Keratinocyte (primary cell): ENCODE data around the gene MLPH. TPM values are rescaled to one million over a fixed set of nuclear protein-coding genes. Genes with fewer than 3 reads are reported as not detected.

Source experiments
- DNase-seq: peaks from one replicate; pipeline ENCODE4 v3.0.0-alpha.2; 2011; ENCODE audit warnings: low read depth, missing footprints, low spot score
- FAIRE-seq: peaks from 2 replicates; lab custom pipeline; 2011; peaks lifted over from hg19 to GRCh38; lab: Jason Lieb, UNC
- H2AFZ ChIP-seq: 2 replicates; pipeline ENCODE4 v1.6.0; 2012; ENCODE audit warnings: low read length, control low read depth, inconsistent platforms; ENCODE audit not compliant: control insufficient read depth
- H3K27ac ChIP-seq: 2 replicates; pipeline ENCODE4 v1.5.1; 2011; ENCODE audit warnings: low read length; ENCODE audit not compliant: control insufficient read depth, insufficient read depth
- H3K27me3 ChIP-seq: 3 replicates; pipeline ENCODE4 v1.6.0; 2011; ENCODE audit warnings: low read length; ENCODE audit not compliant: control insufficient read depth, insufficient read depth; ENCODE audit errors: extremely low read depth
- H3K36me3 ChIP-seq, 2 experiments: 2 replicates in 1 of 2; 3 replicates in 1 of 2; pipeline ENCODE4 v1.5.1; 2011; ENCODE audit warnings: low read length in 2 of 2, mild to moderate bottlenecking in 1 of 2; ENCODE audit not compliant: control insufficient read depth in 2 of 2, insufficient read depth in 2 of 2; ENCODE audit errors: extremely low read depth in 1 of 2
- H3K4me1 ChIP-seq: 3 replicates; pipeline ENCODE4 v1.5.1; 2011; ENCODE audit warnings: low read length; ENCODE audit not compliant: control insufficient read depth, insufficient read depth; ENCODE audit errors: extremely low read depth
- H3K4me2 ChIP-seq: 3 replicates; pipeline ENCODE4 v1.6.0; 2011; ENCODE audit warnings: low read depth, low read length; ENCODE audit not compliant: control insufficient read depth, insufficient read depth; ENCODE audit errors: extremely low read depth
- H3K4me3 ChIP-seq, 3 experiments: fragments of 200-600 bp in 1 of 3; sonication (generic) in 1 of 3; 2 replicates in 2 of 3; 3 replicates in 1 of 3; pipeline ENCODE4 v1.5.1; 2011 to 2016; ENCODE audit warnings: low read length in 3 of 3, mild to moderate bottlenecking in 3 of 3, control low read depth in 2 of 3, inconsistent platforms in 1 of 3, low read depth in 1 of 3, mixed read lengths in 1 of 3, mixed run types in 1 of 3, moderate library complexity in 1 of 3; ENCODE audit not compliant: control insufficient read depth in 2 of 3, insufficient read depth in 2 of 3; ENCODE audit errors: extremely low read depth in 1 of 3
- H3K79me2 ChIP-seq: 2 replicates; pipeline ENCODE4 v1.6.0; 2012; ENCODE audit warnings: low read length; ENCODE audit not compliant: control insufficient read depth, insufficient read depth
- H3K9ac ChIP-seq: 3 replicates; pipeline ENCODE4 v1.6.0; 2011; ENCODE audit warnings: low read length; ENCODE audit not compliant: control insufficient read depth, insufficient read depth; ENCODE audit errors: extremely low read depth
- H3K9me1 ChIP-seq: 3 replicates; pipeline ENCODE4 v1.6.0; 2011; ENCODE audit warnings: low read length; ENCODE audit not compliant: control insufficient read depth, insufficient read depth; ENCODE audit errors: extremely low read depth
- H3K9me3 ChIP-seq: 2 replicates; pipeline ENCODE4 v1.5.1; 2012; ENCODE audit warnings: low read depth, low read length; ENCODE audit not compliant: control insufficient read depth
- H4K20me1 ChIP-seq: 3 replicates; pipeline ENCODE4 v1.6.0; 2011; ENCODE audit warnings: low read length; ENCODE audit not compliant: control insufficient read depth, insufficient read depth; ENCODE audit errors: extremely low read depth
- EZH2 ChIP-seq: IDR thresholded peaks from one replicate; pipeline ENCODE4 v1.6.1; 2012; ENCODE audit warnings: inconsistent platforms, mild to moderate bottlenecking, low read length, moderate library complexity
- dilution Hi-C: fragments of 300-500 bp; cut with MboI; formaldehyde crosslinking; loops from one replicate; pipeline ENCODE4 v1.7.0; 2020; ENCODE audit warnings: low sequenced_read_pairs; ENCODE audit not compliant: extremely low pct_ligation_motif_present
- polyA plus RNA-seq, 5 experiments: library from polyadenylated mRNA; depleted of rRNA in 3 of 5; stranded (reverse) in 3 of 5; stranded (forward) in 1 of 5; unstranded in 1 of 5; fragments of >200 nt; gene quantifications; 1 replicate in 1 of 5; 2 replicates in 3 of 5; 3 replicates in 1 of 5; pipeline versions ENCODE4 v1.2.1 to v1.2.3, GENCODE V29; 2011 to 2012; ENCODE audit warnings: missing spikeins in 2 of 5, low read depth in 1 of 5, low replicate concordance in 1 of 5
- TF ChIP-seq, protein P1 (sequence below), 3 experiments: IDR thresholded peaks in 1 of 3; conservative IDR thresholded peaks in 1 of 3; optimal IDR thresholded peaks in 1 of 3; 2 replicates in 2 of 3; 3 replicates in 1 of 3; pipeline versions ENCODE3 to v1.5.1; 2011; ENCODE audit warnings: low read length in 3 of 3, mild to moderate bottlenecking in 3 of 3, moderate library complexity in 2 of 3, control low read depth in 1 of 3, inconsistent platforms in 1 of 3; ENCODE audit not compliant: insufficient read depth in 2 of 3; ENCODE audit errors: extremely low read depth in 1 of 3

The MLPH gene
- polyA plus RNA-seq, 1 donor (not counting 4 experiments of a cell fraction or from before 2014, with no cell fraction given): 0.67 TPM

DNA sequence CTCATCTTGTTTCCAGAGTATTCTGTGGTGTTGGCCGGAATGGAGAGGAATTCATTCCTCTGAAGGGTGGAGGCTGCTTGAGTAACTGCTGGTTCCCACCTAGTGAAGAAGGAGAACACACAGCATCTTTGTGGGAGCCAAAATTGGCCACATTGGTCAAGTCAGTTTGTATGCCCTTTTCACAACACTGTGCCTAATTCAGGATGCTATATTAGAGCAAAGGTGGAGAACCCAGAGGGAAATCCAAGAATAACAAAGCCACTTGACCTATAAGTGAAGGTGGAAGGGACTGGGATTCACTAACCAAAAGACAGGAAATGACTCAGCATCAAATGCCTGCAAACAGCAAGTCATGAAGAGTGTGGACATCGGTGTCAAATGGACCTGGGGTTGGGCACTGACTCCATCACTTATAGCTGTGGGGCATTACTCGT is 27.3 kb upstream of the MLPH start:
- H2AFZ ChIP-seq: no peak overlapping the region
- dilution Hi-C loops: no loop called here
- peaks cover 15% of the 10 kb centered on the region for H3K4me1 ChIP-seq
- no peaks in the 10 kb centered on the region for H3K9me3 ChIP-seq
- H3K27ac ChIP-seq: no peak overlapping the region
- FAIRE-seq (peak; percentile 90), DNase-seq (no peak)
- H4K20me1 ChIP-seq: no peaks in the 10 kb centered on the region
- no peaks in the 10 kb centered on the region for H3K9me1 ChIP-seq
- H3K9ac ChIP-seq: no peak overlapping the region
- H3K27me3 ChIP-seq: no peaks in the 10 kb centered on the region
- no peak overlapping the region for H3K4me3 ChIP-seq
- H3K4me2 ChIP-seq: peak overlapping the region; percentile 17
- H3K36me3 ChIP-seq: no peaks in the 10 kb centered on the region
- TF ChIP-seq EZH2: no peak
- TF ChIP-seq, protein P1, sequence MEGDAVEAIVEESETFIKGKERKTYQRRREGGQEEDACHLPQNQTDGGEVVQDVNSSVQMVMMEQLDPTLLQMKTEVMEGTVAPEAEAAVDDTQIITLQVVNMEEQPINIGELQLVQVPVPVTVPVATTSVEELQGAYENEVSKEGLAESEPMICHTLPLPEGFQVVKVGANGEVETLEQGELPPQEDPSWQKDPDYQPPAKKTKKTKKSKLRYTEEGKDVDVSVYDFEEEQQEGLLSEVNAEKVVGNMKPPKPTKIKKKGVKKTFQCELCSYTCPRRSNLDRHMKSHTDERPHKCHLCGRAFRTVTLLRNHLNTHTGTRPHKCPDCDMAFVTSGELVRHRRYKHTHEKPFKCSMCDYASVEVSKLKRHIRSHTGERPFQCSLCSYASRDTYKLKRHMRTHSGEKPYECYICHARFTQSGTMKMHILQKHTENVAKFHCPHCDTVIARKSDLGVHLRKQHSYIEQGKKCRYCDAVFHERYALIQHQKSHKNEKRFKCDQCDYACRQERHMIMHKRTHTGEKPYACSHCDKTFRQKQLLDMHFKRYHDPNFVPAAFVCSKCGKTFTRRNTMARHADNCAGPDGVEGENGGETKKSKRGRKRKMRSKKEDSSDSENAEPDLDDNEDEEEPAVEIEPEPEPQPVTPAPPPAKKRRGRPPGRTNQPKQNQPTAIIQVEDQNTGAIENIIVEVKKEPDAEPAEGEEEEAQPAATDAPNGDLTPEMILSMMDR (optimal IDR thresholded peaks at IDR 0.05 in 1 of 3, IDR thresholded peaks at IDR 0.05 in 1 of 3, conservative IDR thresholded peaks at IDR 0.05 in 1 of 3; ENCODE audit: extremely low read depth in 1 of 3, insufficient read depth in 2 of 3, low read length in 3 of 3): no peak
- H3K79me2 ChIP-seq: no peaks in the 10 kb centered on the region

DNA sequence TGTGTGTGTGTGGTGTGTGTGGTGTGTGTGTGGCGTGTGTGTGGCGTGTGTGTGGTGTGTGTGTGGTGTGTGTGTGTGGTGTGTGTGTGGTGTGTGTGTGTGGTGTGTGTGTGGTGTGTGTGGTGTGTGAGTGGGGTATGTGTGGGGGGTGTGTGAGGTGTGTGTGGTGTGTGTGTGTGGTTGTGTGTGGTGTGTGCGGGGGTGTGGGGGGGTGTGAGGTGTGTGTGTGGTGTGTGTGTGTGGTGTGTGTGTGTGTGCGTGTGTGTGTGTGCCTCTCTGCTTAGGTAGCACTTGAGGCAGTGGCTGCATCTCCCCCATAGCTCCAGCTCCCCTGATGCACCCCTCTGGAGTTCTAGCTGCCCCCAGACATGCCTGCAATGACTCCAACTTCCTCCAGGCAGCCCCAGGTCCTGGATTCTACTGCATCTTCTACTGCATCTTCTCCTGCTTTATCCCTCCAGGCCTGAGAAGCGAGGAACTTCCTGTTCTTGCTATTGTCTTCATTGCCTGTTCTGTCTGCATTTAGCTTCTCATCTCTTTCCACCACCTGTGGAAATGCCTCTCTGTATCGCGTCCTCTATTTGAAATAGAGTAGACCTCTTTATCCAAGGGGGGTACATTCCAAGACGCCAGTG is 22.2 kb upstream of the MLPH start:
- DNase-seq (no peak), FAIRE-seq (no peak)
- no peak overlapping the region for H3K27ac ChIP-seq
- no peak overlapping the region for H3K4me2 ChIP-seq
- dilution Hi-C loops: no loop called here
- no peak overlapping the region for H3K4me3 ChIP-seq
- H2AFZ ChIP-seq: no peak overlapping the region
- H3K9me1 ChIP-seq: no peaks in the 10 kb centered on the region
- H3K9me3 ChIP-seq: no peaks in the 10 kb centered on the region
- peaks cover 6% of the 10 kb centered on the region for H3K4me1 ChIP-seq
- H3K36me3 ChIP-seq: no peaks in the 10 kb centered on the region
- no peaks in the 10 kb centered on the region for H3K79me2 ChIP-seq
- H4K20me1 ChIP-seq: no peaks in the 10 kb centered on the region
- H3K9ac ChIP-seq: no peak overlapping the region
- no peaks in the 10 kb centered on the region for H3K27me3 ChIP-seq
- TF ChIP-seq, protein P1 (optimal IDR thresholded peaks at IDR 0.05 in 1 of 3, IDR thresholded peaks at IDR 0.05 in 1 of 3, conservative IDR thresholded peaks at IDR 0.05 in 1 of 3; ENCODE audit: extremely low read depth in 1 of 3, insufficient read depth in 2 of 3, low read length in 3 of 3): no peak
- TF ChIP-seq EZH2: no peak
